HG03469 (cell line): ENCODE data around the gene ERO1A.

Experiments used
- ATAC-seq: cut with Tn5 transposase; IDR thresholded peaks from one replicate; pipeline ENCODE4 v1.9.1; 2021; ENCODE audit warnings: mild to moderate bottlenecking, moderate library complexity, moderate number of reproducible peaks; ENCODE audit not compliant: unreplicated experiment

ERO1A gene

DNA sequence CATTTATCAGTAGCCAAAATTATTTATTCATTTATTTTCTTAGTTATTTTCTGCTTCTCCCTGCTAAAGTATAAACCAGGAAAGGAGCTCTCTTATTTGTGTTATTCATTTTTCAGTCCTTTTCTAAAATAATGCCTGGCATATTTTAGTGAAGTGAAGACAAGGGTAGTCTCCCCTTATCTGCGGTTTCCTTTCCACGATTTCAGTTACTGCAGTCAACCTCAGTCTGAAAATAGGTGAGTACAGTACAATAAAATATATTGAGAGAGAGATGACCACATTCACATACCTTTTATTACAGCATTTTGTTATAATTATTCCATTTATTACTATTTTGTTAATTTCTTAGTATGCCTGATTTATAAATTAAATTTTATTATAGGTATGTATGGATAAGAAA, 85.2 kb downstream of the ERO1A start:
- no peak for ATAC-seq

DNA sequence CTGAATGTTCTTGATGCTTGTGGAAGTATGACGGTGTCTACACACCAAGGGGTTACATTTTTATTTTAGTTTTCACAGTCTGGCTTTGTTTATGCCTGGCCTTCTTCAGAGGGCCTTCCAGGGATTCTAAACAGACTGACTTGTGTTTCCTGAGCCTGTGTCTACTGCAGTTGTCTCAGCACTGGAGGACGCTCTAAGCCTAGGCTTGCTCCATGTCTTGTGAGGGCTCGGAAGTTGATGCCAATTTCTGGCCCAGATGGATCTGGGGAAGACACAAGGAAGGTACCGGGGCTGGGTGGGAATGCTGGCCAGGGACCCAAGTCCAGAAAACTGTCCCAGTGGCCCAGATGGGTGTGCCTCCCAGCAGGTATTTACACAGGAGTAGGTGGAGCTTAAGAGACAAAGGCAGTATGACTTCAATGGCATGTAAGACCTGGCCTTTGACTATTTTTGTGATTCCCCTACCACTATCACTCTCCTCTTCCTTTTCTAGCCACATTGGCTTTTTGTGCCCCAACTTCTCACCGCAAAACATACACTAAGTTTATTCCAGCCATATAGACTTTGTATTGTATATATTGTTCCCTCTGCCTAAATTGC, 85.8 kb downstream of the ERO1A start:
- ATAC-seq, result no peak

DNA sequence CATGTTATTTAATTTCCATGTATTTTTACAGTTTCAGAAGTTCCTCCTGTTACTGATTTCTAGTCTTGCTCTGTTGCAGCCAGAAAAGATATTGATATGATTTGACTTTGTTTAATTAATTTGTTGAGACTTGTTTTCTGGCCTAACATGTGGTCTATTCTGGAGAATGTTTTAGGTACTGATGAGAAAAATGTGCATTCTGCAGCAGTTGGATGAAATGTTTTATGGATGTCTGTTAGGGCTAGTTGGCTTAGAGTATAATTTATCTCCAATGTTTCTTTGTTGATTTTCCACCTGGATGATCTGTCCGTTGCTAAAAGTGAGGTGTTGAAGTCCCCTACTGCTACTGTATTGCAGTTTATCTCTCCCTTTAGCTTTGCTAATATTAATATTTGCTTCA, 88.3 kb downstream of the ERO1A start:
- no peak for ATAC-seq

DNA sequence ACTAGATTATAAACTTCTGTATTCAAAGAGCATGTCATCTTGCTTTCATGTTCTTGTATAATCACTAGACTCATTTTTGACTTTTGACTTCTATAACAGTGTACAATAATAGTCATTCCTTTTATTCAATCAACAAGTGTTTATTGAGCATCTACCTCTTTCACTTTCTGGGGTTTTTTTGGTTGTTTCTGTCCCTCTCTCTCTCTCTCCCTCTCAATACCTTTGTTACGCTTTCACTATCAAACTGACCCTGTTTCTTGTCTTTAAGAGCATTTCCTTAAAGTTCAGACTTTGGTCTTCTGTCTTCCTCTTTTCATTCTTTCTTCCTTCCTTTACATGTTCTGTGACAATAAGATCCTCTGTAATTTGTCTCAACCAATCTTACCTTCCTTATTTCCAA, 93.2 kb downstream of the ERO1A start:
- ATAC-seq, result no peak

DNA sequence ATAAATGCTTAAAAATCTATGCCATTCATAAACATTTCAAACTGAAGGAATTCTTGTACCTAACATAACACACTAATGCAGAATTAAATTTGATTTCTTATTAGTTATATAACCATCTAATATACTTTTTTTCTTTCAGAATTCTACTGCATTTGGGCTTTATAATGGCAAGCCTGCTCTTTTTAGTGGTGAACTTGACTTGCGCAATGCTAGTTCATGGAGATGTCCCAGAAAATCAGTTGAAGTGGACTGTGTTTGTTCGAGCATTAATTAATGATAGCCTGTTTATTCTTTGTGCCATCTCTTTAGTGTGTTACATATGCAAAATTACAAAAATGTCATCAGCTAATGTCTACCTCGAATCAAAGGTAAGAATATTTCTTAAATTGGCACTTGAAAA, 95.4 kb downstream of the ERO1A start:
- no peak for ATAC-seq

GRCh38 chr14:52598568-52598967, 96.8 kb downstream of the ERO1A start:
- no peak for ATAC-seq

GRCh38 chr14:52596861-52597260, 98.5 kb downstream of the ERO1A start:
- ATAC-seq, result no peak

GRCh38 chr14:52596320-52596719, 99.0 kb downstream of the ERO1A start:
- ATAC-seq, result no peak

DNA sequence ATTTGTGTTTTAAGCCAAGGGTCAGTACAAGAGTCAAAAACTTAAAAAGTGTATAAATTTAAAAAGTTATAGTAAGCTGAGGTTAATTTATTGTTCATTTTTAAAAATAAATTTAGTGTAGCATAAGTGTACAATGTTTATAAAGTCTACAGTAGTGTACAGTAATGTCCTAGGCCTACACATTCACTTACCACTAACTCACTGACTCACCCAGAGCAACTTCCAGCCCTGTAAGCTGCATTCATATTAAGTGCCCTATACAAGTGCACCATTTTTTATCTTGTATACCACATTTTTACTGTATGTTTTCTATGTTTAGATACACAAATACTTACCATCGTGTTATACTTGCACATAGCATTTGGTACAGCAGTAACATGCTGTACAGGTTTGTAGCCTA, 105.0 kb downstream of the ERO1A start:
- no peak for ATAC-seq
